ENCODE results near the gene HCAR1.
"Not testable (repeated sequence)": the region's sequence is repeated elsewhere in the genome, so short reads cannot be mapped to it uniquely, and the experiment has no call there.

Gene HCAR1

DNA sequence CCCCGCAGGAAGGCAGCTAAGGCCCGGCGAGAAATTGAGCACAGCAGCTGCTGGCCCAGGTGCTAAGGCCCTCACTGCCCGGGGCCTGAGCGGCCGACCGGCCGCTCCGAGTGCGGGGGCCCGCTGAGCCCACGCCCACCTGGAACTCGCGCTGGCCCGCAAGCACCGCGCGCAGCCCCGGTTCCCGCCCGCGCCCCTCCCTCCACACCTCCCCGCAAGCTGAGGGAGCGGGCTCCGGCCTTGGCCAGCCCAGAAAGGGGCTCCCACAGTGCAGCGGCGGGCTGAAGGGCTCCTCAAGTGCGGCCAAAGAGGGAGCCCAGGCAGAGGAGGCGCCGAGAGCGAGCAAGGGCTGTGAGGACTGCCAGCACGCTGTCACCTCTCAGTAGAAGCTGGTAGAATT lies 53.9 kb downstream of the HCAR1 start:
- in situ Hi-C loops (cut with HindIII; ENCODE audit: low sequenced_read_pairs), result not testable (repeated sequence)

Measured in DLD1 (cell line).